ENCODE data around the gene SEM1. TPM values are rescaled to one million over a fixed set of nuclear protein-coding genes. Genes with fewer than 3 reads are reported as not detected.

SEM1 gene
- total RNA-seq, 2 experiments from 2014 or later = 35.0 to 47.0 TPM

DNA sequence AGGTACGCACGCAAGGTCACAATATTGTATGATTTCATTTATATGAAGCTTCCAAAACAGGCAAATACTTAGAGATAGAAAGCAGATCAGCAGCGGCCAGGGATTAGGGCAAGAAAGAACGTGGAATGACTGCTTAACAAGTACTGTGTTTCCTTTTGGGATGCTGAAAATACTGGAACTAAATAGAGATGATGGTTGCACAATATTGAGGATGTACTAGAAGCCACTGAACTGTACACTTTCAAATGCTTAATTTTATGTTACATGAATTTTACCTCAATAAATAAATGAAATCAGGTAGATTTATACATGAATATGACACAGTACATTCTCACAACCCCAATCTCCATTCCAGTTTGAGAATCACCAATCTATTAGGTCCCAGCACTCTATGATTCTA is 15.6 kb downstream of the SEM1 start:
- CTCF ChIA-PET = no interaction called here
- DNase-seq (no peak), ATAC-seq (no peak)
- Mint-ChIP-seq H3K4me1 (peaks cover 3% of the 10 kb centered on the region), H3K27ac (no peak overlapping the region), H3K36me3 (peaks cover 38% of the 10 kb centered on the region), H3K9me3 (ENCODE audit: low read depth) (no peaks in the 10 kb centered on the region), H3K4me3 (no peak overlapping the region), H3K27me3 (no peaks in the 10 kb centered on the region)

DNA sequence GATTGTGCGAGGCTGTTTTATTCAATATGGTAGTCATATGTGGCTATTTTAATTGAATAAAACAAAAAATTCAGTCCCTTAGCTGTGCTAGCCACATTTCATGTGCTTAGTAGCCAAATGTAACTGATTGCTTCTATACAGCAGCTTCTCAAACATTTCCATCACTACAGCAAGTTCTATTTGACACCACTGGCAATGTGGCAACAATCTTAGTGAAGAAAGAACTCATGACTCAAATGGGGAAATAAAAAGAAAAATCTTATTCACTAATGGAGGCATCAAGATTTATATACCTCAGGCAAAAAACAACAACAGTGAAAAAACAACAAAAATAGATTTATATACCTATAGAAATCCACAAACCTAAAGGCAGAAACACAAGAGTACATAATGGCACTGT is 17.9 kb downstream of the SEM1 start:
- H3K27me3 Mint-ChIP-seq = no peaks in the 10 kb centered on the region
- peaks cover 44% of the 10 kb centered on the region for H3K36me3 Mint-ChIP-seq
- H3K4me1 Mint-ChIP-seq = peaks cover 6% of the 10 kb centered on the region
- ATAC-seq = no peak
- H3K4me3 Mint-ChIP-seq = no peak overlapping the region
- DNase-seq = no peak
- no peak overlapping the region for H3K27ac Mint-ChIP-seq
- CTCF ChIA-PET = no interaction called here
- no peaks in the 10 kb centered on the region for H3K9me3 Mint-ChIP-seq (ENCODE audit: low read depth)

DNA sequence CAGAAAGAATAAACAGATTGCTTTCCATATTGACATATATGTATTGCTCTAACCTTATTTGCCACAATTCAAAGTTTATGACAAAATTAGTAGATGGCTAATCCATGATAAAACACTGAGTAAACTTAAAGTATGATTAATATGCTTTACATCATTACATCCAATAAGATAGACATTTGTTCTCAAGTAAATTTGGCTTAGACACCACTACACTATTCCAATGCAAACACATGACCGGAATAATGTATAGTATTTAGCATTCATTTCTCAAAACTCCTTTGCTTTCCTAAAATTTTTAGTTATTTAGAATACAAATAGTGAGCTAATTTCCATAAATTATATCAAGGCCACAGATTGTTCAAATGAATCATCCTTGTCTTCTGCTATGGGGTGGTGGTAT is 20.2 kb downstream of the SEM1 start:
- H3K36me3 Mint-ChIP-seq = peaks cover 46% of the 10 kb centered on the region
- DNase-seq (no peak), ATAC-seq (no peak)
- CTCF ChIA-PET = no interaction called here
- H3K4me1 Mint-ChIP-seq = peaks cover 24% of the 10 kb centered on the region
- H3K27me3 Mint-ChIP-seq = no peaks in the 10 kb centered on the region
- no peak overlapping the region for H3K4me3 Mint-ChIP-seq
- H3K27ac Mint-ChIP-seq = no peak overlapping the region
- H3K9me3 Mint-ChIP-seq (ENCODE audit: low read depth) = no peaks in the 10 kb centered on the region

DNA sequence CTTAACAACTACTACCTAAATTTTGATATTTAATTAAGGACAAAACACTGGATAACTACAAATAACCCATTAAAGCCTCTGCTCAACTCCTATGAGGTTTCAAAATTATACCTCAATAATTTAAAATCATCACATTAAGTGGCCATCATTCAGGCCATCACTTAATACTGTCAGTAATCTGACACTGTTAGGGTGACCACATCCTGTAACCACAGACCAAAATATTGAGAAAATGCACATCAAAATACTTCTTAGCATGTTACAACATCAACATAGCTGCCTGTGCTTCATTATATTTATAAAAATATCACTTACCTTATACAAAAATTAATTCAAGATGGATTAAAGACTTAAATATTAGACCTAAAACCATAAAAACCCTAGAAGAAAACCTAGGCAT is 23.3 kb downstream of the SEM1 start:
- Mint-ChIP-seq H3K27ac (peak overlapping the region; percentile 82), H3K27me3 (no peaks in the 10 kb centered on the region), H3K36me3 (peaks cover 57% of the 10 kb centered on the region), H3K9me3 (ENCODE audit: low read depth) (peaks cover 3% of the 10 kb centered on the region), H3K4me3 (peak overlapping the region; percentile 52), H3K4me1 (peaks cover 30% of the 10 kb centered on the region)
- DNase-seq (no peak), ATAC-seq (peak; percentile 30)
- CTCF ChIA-PET = no interaction called here

DNA sequence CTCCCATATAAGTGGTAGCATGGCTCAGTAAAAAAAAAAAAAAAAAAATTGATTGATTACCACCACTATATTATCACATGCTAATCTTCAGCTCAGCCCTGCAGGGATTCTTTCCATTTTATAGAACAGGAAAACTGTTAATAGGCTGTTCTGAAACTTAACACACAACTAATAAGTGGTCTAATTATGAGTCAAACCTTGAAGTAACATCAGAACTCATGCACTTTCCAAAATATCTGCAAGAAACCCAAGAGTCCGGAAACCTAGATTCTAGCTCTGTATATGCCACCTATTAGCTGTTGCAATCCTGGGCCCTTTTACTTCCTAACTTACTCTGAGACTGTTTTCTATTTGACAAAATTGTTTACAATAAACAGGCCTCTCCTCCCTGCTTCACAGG is 23.9 kb downstream of the SEM1 start:
- ATAC-seq = peak; percentile 81
- Mint-ChIP-seq H3K4me3 (peak overlapping the region; percentile 52), H3K27ac (peak overlapping the region; percentile 82)

DNA sequence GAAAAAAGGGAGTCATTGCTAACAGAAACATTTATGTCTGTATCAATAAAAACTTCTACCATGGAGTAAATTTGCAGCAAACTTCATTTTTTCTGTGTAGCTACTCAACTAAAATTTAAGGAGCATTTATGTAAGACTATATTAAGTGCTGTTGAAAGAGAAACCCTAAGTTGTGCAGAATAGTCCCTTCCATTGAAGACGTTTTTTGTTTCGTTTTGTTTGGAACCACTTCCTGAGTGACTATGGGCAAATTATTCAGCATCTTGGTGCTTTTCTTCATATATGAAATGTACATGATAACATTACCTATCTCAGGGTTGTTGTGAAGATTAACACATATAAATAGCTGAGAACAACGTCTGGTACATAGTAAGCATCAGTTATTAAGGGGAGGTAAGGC is 24.3 kb downstream of the SEM1 start:
- H3K27ac Mint-ChIP-seq = peak overlapping the region; percentile 82
- H3K27me3 Mint-ChIP-seq = no peaks in the 10 kb centered on the region
- CTCF ChIA-PET = no interaction called here
- H3K4me1 Mint-ChIP-seq = peaks cover 30% of the 10 kb centered on the region
- H3K9me3 Mint-ChIP-seq (ENCODE audit: low read depth) = peaks cover 3% of the 10 kb centered on the region
- peak overlapping the region; percentile 52 for H3K4me3 Mint-ChIP-seq
- ATAC-seq = peak; percentile 87
- no peak for DNase-seq
- peaks cover 56% of the 10 kb centered on the region for H3K36me3 Mint-ChIP-seq

More for the DNA sequence above, 23.9 kb downstream of the SEM1 start:
- no peak for DNase-seq
- Mint-ChIP-seq H3K4me1 (peaks cover 30% of the 10 kb centered on the region), H3K9me3 (ENCODE audit: low read depth) (peaks cover 3% of the 10 kb centered on the region), H3K36me3 (peaks cover 57% of the 10 kb centered on the region), H3K27me3 (no peaks in the 10 kb centered on the region)
- CTCF ChIA-PET = no interaction called here

DNA sequence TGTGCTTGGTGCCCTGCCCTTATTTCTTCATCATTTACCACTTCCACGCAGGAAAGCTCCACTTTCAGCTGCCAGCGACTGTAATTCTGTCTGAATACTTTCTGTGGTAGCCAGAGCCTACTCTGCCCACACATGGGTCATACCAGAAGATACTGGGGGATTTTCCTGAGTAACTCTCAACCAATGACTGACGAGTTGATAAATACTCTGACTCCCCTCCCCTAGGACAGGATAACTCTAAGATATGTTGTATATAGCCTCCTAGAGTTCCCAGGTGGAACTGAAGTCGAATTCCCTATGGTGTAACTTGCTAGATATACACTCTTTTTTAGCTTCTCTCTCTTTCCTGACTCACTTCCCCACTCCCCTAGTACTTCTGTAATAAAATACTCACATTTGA is 29.8 kb downstream of the SEM1 start:
- peaks cover 13% of the 10 kb centered on the region for H3K4me1 Mint-ChIP-seq
- DNase-seq (no peak), ATAC-seq (no peak)
- H3K27ac Mint-ChIP-seq = no peak overlapping the region
- H3K27me3 Mint-ChIP-seq = no peaks in the 10 kb centered on the region
- peaks cover 3% of the 10 kb centered on the region for H3K9me3 Mint-ChIP-seq (ENCODE audit: low read depth)
- CTCF ChIA-PET = no interaction called here
- H3K36me3 Mint-ChIP-seq = peaks cover 39% of the 10 kb centered on the region
- no peak overlapping the region for H3K4me3 Mint-ChIP-seq

DNA sequence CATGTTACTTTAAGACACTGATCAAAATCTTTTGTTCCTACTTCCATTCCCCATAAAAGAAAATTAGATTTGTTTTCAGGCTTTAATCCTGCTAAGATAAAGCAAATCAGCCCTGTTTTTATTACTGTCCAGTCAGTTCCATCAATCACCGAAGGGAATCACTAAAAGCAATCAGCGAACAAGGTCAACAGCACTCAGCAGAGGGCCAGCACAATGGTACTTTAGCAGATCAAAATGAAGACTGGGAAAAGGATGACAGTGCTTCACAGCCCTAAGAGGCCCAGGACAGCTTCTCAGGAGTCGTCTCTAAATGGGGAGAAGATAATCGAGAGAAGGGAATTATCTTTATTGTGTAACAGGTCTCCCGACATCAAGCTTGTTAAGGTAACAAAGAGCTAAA is 32.7 kb downstream of the SEM1 start:
- Mint-ChIP-seq H3K27ac (no peak overlapping the region), H3K9me3 (ENCODE audit: low read depth) (peaks cover under 1% of the 10 kb centered on the region), H3K27me3 (no peaks in the 10 kb centered on the region), H3K4me3 (no peak overlapping the region), H3K36me3 (peaks cover 14% of the 10 kb centered on the region), H3K4me1 (no peaks in the 10 kb centered on the region)
- no peak for ATAC-seq
- DNase-seq = no peak
- CTCF ChIA-PET = no interaction called here

DNA sequence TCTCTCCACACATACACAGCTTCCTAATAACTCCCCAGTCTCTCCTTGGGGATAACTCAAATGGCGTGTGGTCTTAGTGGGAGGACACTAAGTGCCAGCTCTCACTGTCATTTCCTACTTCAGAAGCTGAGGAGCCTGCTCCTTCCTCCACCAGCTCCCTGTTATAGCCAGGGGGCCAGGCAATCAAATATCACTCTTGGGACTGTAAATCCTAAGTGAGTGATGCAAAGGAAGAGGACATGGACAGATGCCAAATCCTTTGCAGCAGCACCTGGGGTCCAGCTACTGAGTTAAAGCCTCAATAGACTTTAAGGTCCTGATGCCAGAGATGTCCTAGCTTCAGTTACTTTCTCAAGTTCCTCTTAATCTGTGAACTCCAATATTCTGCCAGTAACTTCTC is 34.1 kb downstream of the SEM1 start:
- Mint-ChIP-seq H3K4me1 (no peaks in the 10 kb centered on the region), H3K27ac (no peak overlapping the region), H3K36me3 (peaks cover 7% of the 10 kb centered on the region), H3K9me3 (ENCODE audit: low read depth) (no peaks in the 10 kb centered on the region), H3K27me3 (no peaks in the 10 kb centered on the region), H3K4me3 (no peak overlapping the region)
- CTCF ChIA-PET = no interaction called here
- no peak for ATAC-seq
- DNase-seq = no peak

DNA sequence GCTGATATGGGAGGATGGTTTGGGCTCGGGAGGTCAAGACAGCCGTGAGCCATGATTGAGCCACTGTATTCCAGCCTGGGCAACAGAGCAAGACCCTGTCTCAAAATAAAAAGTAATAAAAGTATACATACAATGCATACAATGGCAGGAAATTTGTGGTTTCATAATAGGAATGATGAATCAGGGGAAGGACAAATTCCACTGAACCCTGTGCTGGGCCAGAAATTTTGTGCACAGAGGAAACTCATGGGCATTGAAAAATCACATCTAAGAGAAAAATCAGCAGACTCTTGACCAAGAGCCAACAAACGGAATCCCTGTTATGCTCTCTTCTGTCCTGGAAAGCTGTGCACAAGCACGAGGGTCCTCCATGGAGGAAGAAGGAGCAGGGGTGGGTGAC is 35.1 kb downstream of the SEM1 start:
- H3K4me3 Mint-ChIP-seq = no peak overlapping the region
- CTCF ChIA-PET = no interaction called here
- H3K27me3 Mint-ChIP-seq = no peaks in the 10 kb centered on the region
- no peaks in the 10 kb centered on the region for H3K4me1 Mint-ChIP-seq
- DNase-seq (no peak), ATAC-seq (no peak)
- no peak overlapping the region for H3K27ac Mint-ChIP-seq
- H3K9me3 Mint-ChIP-seq (ENCODE audit: low read depth) = no peaks in the 10 kb centered on the region
- H3K36me3 Mint-ChIP-seq = peaks cover 7% of the 10 kb centered on the region

DNA sequence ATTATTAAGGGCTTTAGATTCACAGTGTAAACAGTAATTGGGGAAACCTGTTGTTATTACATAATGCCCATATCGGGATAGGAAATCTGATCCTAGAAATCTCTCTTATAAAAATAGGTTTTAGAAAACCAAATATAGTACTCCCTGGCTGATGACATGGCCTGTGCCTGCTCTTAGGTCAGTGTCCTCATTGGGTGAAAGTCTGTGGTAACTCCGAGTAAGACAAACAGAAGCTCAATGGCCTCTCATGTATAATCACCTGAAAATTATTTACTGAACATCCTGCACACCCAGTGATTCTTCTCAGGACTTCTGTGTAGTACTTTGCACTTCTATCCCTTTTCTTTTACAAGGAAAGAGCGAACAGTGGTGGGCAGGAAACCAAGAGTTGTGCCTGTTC is 37.8 kb downstream of the SEM1 start:
- Mint-ChIP-seq H3K4me3 (no peak overlapping the region), H3K36me3 (peaks cover 7% of the 10 kb centered on the region), H3K9me3 (ENCODE audit: low read depth) (no peaks in the 10 kb centered on the region), H3K4me1 (no peaks in the 10 kb centered on the region), H3K27me3 (no peaks in the 10 kb centered on the region), H3K27ac (no peak overlapping the region)
- DNase-seq (no peak), ATAC-seq (no peak)
- CTCF ChIA-PET = no interaction called here

DNA sequence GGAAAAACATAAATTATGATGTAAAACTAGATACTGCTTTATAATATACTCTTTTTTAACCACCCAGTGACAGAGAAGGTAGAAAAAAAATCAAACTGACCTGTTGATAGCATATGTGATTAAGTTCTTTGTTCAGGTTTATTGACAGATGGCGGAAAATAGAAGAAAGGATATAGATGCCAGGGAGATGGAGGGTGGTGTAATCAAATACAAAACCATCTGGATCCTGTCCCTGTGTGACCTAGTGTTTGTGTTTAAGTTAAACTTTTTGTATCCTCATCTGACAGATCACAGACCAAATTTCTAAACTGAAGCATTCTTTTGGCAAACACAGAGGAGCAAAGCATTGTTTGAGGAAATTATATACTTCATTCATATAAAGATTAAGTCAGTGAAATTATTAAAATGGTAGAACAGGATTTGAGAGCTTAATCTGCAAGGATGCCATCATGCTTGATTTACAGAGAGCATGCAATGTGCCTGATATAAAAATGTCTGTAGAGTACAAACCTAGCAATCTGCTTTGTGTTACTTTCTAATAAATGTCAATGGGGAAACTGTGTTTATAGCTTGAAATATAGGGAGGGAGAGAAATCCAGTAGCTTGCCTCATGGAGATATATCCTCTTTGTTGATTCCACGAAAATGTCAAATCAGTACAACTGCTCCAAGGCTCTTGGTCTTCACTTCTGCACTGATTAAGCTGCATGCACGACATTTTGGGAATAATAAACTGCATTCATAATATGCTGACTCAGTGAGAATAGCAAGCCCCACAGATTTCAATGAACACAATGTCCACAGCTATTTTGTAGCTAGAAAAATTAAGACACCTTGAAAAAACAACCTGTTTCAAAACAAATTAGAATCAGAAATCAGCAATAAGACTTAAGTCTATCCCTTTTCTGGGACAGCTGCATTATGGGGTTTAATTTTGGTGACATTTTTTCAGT is 39.0 kb downstream of the SEM1 start:
- Mint-ChIP-seq H3K27me3 (no peaks in the 10 kb centered on the region), H3K27ac (no peak overlapping the region), H3K4me1 (no peaks in the 10 kb centered on the region), H3K9me3 (ENCODE audit: low read depth) (no peaks in the 10 kb centered on the region), H3K36me3 (peaks cover 10% of the 10 kb centered on the region), H3K4me3 (no peak overlapping the region)
- CTCF ChIA-PET = no interaction called here
- ATAC-seq (no peak), DNase-seq (no peak)

DNA sequence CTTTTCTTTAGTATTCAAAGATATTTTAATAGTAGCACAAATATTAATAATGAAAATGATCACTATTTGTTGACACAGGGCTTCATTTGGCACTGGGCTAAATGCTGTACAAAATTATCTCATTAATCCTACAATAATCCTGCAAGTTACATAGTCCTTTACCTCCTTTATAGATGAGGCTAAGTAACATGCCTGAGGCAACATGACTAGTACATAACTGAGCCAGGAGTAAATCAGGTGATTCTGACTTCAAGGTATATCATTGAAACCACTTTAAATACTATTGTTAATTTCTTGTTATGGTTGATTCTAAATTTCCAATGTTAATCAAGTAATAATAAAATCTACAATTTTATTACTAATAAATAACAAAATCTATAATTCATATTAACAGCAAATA is 39.8 kb downstream of the SEM1 start:
- no peaks in the 10 kb centered on the region for H3K9me3 Mint-ChIP-seq (ENCODE audit: low read depth)
- no peak overlapping the region for H3K27ac Mint-ChIP-seq
- ATAC-seq (no peak), DNase-seq (no peak)
- no peaks in the 10 kb centered on the region for H3K27me3 Mint-ChIP-seq
- no peaks in the 10 kb centered on the region for H3K4me1 Mint-ChIP-seq
- peaks cover 10% of the 10 kb centered on the region for H3K36me3 Mint-ChIP-seq
- CTCF ChIA-PET = no interaction called here
- H3K4me3 Mint-ChIP-seq = no peak overlapping the region

DNA sequence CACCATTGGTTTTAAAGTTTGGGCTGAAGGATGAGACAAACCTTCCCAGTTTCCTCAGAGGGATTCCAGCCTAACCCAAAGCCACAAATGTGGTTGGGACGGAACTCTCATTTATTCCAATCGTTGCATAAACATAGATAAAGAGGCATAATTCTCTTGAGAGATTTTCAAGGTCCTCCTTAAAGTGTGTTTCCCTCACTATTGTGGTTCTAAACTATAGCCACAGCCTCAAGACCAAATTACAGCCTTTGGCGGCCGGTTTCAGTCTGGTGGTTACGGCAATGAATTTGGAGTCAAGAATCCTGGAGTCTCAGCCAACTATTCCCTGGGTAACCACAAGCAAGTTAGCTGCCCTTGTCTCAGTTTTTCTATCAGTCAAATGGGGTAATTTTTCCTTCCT is 42.6 kb downstream of the SEM1 start:
- CTCF ChIA-PET = no interaction called here
- DNase-seq (no peak), ATAC-seq (no peak)
- Mint-ChIP-seq H3K9me3 (ENCODE audit: low read depth) (no peaks in the 10 kb centered on the region), H3K27me3 (no peaks in the 10 kb centered on the region), H3K4me3 (no peak overlapping the region), H3K36me3 (peaks cover 7% of the 10 kb centered on the region), H3K27ac (no peak overlapping the region), H3K4me1 (peaks cover 10% of the 10 kb centered on the region)
